Stimulated activated CD8-positive, alpha-beta memory T cell treated with anti-CD3 and anti-CD28 coated beads, Interleukin-7, amount 100 ng/mL, for 4 hours (primary cell): ENCODE results near the gene PTPRM.
"Not testable (repeated sequence)": the region's sequence is repeated elsewhere in the genome, so short reads cannot be mapped to it uniquely, and the experiment has no call there.

Experiments
- DNase-seq, 2 donors: peaks; one replicate each; pipeline ENCODE4 v3.0.0-alpha.2; 2020; ENCODE audit warnings: low read depth in 2 of 2

PTPRM gene

GRCh38 chr18:8050616-8051329, 483.7 kb downstream of the PTPRM start:
- no peak for DNase-seq

GRCh38 chr18:8051453-8051852, 484.3 kb downstream of the PTPRM start:
- DNase-seq: no peak

- no peak for DNase-seq
Measured at GRCh38 chr18:8052237-8052701, 485.2 kb downstream of the PTPRM start.

GRCh38 chr18:8056723-8057122, 489.6 kb downstream of the PTPRM start:
- DNase-seq: no peak

GRCh38 chr18:8063152-8063551, 496.0 kb downstream of the PTPRM start:
- DNase-seq: not testable (repeated sequence)

GRCh38 chr18:8063733-8064132, 496.6 kb downstream of the PTPRM start:
- no peak for DNase-seq

GRCh38 chr18:8065284-8065683, 498.2 kb downstream of the PTPRM start:
- DNase-seq: no peak

GRCh38 chr18:8065773-8066172, 498.7 kb downstream of the PTPRM start:
- no peak for DNase-seq

GRCh38 chr18:8069708-8070107, 502.6 kb downstream of the PTPRM start:
- no peak for DNase-seq

- no peak for DNase-seq
Measured at GRCh38 chr18:8073167-8073566, 506.1 kb downstream of the PTPRM start.

- no peak for DNase-seq
Measured at GRCh38 chr18:8080092-8080491, 513.0 kb downstream of the PTPRM start.

GRCh38 chr18:8081267-8081666, 514.2 kb downstream of the PTPRM start:
- DNase-seq: no peak

- no peak for DNase-seq
Measured at GRCh38 chr18:8081872-8082553, 514.9 kb downstream of the PTPRM start.

- DNase-seq: no peak
Measured at GRCh38 chr18:8084160-8084559, 517.0 kb downstream of the PTPRM start.

- DNase-seq: no peak
Measured at GRCh38 chr18:8088626-8089025, 521.5 kb downstream of the PTPRM start.

GRCh38 chr18:8091035-8091434, 523.9 kb downstream of the PTPRM start:
- DNase-seq: no peak

GRCh38 chr18:8095947-8096570, 528.9 kb downstream of the PTPRM start:
- no peak for DNase-seq

GRCh38 chr18:8097399-8097798, 530.3 kb downstream of the PTPRM start:
- no peak for DNase-seq

- no peak for DNase-seq
Measured at GRCh38 chr18:8097927-8098326, 530.8 kb downstream of the PTPRM start.

- DNase-seq: no peak
Measured at GRCh38 chr18:8106603-8107002, 539.5 kb downstream of the PTPRM start.

GRCh38 chr18:8107426-8107825, 540.3 kb downstream of the PTPRM start:
- DNase-seq: no peak

- no peak for DNase-seq
Measured at GRCh38 chr18:8114480-8114879, 547.4 kb downstream of the PTPRM start.
